GM21737 (cell line): ENCODE measurements around the gene CFAP74.
"Not testable (repeated sequence)": the region's sequence is repeated elsewhere in the genome, so short reads cannot be mapped to it uniquely, and the experiment has no call there.

Experiments used
- ATAC-seq: cut with Tn5 transposase; IDR thresholded peaks from one replicate; pipeline ENCODE4 v1.9.1; 2021; ENCODE audit warnings: mild to moderate bottlenecking, moderate library complexity; ENCODE audit not compliant: unreplicated experiment

Gene CFAP74

DNA sequence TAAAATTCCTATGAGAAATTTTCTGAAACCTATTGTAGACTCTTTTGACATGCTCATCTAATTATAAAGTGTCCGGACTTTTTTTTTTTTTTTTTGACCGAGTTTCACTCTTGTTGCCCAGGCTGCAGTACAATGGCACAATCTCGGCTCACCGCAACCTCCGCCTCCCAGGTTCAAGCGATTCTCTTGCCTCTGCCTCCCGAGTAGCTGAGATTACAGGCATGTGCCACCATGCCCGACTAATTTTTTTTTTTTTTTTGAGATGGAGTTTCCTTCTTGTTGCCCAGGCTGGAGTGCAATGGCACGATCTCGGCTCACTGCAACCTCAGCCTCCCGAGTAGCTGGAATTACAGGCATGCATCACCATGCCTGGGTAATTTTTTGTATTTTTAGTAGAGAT, 119.7 kb downstream of the CFAP74 start:
- not testable (repeated sequence) for ATAC-seq

DNA sequence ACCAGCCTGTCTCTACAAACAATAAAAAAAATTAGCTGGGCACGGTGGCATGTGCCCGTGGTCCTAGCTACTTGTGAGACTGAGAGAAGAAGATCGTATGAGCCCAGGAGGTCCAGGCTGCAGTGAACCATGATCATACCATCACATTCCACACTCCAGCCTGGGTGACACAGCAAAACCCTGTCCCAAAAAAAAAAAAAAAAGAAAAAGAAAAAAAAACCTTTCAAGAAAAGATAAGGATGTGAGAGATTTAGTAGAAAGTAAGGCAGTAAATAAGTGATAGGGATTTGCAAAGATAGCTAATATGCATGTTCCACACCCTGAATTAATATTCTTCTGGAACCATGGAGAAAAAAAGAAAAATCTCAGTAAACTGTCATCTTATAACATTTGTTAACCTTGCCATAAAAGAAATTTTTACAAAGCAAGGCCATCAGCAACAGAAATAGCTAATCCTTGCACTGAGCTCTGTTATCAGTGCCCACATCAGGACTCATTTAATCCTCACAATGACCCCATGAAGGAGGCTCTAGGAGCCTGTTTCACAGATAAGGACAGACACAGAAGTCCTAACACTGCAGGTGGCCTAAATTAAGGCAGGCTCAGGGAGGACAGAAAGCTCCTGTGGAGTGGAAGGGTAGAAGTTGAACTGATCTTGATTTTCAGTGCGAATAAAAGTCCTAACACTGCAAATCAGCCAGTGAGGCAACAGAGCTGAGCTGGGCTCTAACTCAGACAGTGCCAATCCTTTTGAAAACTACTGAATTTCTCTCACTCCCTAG, 120.3 kb downstream of the CFAP74 start:
- no peak for ATAC-seq

DNA sequence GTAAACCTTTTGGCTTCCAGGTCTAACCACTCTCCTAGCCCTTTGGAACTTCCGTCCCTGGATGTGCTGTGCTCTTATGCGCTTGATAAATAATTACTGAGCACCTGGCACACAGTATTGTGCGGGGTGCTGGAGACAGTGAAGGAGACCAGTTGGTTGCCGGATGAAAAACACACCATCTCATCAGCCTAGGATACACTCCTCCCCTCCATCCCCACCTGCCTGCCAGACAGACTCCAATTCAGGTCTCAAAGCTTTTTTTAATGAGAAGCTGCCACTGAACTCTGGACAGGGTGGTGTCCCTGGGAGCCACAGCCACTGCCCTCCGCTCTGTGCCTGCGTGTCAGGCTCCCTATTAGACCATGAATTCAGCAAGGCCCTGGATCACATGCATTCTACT, 121.9 kb downstream of the CFAP74 start:
- no peak for ATAC-seq

DNA sequence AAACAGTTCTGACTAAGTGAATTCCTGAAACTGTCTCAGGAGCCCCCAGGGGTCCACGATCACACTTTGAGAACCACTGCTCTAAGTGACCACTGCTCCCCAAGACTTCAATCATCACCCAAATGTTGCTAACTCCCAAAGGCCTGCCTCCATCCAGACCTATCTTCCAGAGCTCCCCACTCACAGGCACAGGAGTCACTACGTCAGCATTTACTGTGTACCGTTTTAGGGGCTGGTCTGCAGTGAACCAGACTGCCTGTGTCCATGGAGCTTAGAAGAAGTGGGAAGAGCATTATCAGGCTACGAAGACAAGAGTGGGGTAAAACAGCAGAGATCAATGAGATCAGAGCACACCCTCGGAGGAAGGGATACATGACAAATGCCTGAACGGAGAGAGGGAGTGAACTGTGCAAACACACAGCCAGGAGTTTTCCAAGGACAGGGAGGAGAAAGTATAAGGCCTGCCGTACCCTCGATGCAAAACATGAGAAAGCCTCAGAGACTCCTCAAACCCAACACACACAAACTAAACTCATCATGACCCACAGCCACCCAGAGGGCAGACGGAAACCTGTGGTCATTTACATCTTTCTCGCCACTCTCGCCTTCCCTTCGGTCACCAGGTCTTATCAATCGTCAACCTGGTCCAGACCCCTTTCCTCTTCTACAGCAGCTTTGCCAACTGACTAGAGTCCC, 122.8 kb downstream of the CFAP74 start:
- ATAC-seq: no peak

DNA sequence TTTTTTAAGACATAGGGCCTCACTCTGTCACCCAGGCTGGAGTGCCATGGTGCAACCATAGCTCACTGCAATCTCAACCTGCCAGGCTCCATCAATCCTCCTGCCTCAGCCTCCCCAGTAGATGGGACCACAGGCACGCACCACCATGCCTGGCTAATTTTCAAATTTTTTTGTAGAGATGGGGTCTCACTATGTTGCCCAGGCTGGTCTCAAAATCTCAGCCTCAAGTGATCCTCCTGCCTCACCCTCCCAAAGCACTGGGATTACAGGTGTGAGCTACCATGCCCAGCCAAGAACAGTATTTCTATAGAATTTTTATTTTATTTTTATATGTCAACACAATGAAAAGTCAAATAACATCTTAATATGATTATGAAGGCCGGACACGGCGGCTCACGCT, 123.6 kb downstream of the CFAP74 start:
- no peak for ATAC-seq

DNA sequence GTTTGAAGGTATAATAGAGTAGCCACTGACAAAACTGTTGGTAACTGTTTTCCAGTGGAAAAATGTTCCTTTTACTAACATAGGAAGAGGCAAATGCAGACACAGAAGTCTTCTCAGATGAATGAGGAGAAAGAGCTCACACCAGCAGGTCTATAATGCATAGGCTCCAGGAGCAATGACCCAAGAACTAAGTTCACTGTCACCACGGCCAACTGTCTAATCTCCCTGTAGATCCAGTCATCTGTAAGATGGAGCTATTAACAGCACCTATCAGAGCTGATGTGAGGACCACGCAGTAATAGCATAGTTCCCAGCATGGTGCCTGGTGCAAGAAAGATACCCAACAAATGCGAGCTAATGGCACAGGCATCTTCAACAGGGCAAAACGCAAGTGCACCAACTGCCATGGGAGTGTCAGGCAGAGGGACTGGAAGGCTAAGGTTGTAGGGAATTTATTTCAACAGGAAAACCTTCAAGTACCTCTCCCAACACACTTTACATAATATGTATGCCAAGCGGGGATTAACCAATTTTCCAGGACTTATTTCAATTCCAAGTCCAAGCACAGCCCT, 125.6 kb downstream of the CFAP74 start:
- ATAC-seq: no peak

DNA sequence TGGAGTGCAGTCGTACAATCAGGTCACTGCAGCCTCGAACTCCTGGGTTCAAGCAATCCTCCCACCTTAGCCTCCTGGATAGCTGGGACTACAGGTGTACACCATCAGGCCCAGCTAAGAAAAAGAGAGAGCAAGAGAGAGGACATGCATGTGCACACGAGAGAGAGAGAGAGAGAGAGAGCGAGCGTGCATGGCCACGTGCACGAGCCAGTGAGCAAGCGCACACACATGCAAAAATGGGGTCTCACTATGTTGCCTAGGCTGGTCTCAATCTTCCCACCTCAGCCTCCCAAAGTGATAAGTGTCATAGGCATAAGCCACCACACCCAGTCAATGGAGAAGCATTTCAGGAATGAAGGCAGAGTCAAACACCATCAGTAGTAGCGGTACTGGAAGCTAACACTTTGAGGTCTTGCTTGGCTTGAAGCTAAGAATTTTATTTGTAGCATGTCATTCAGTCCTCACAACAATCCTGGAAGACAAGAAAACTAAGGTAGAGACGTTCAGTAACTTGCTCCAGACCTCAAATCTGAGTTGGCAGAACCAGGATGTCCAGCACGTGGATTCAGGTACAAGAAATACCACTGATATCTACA, 127.2 kb downstream of the CFAP74 start:
- no peak for ATAC-seq

DNA sequence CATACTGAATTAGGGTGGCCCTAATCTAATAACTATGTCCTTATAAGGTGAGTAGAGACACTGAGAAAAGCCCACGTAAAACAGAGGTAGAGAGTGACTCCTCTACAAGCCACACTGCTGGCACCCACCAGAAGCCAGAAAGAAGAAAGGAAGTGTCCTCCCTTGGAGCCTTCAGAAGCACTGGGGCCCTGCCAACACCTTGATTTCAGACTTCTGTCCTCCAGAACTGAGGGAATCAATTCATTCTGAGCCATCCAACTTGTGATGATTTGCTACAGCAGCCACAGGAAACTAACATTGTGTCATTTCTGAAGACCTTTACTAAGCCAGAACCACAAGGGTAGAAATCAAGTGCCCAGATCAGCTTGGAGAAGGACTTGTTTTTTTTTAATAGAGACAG, 127.7 kb downstream of the CFAP74 start:
- no peak for ATAC-seq

DNA sequence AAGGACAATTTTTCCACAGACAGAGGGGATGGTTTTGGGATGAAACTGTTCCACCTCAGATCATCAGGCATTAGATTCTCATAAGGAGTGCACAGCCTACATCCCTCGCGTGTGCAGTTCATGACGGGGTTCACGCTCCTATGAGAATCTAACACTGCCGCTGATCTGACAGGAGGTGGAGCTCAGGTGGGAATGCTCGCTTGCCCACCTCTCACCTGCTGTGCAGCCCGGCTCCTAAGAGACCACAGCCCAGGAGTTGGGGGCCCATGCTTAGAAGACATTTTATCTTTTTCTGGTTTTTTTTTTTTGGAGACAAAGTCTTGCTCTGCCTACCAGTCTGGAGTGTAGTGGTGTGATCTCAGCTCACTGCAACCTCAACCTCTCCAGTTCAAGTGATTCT, 128.7 kb downstream of the CFAP74 start:
- no peak for ATAC-seq

DNA sequence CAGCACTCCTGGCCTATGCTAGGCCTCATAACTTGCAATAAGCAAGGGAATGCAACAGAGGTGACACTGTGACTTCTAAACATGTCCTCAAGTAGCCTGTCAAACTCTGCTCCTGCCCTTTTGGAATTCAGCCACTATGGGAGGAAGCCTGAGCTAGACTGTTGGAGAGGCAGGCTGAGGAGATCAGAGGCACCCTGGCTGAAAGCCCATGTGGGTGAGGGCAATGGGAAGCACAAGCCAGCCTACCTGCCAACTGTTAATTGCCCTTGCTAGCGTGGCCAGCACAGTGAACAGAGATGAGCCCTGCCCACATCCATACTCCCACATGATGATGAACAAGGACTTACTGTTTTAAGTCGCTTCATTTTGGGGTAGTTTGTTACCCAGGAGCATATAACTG, 130.4 kb downstream of the CFAP74 start:
- no peak for ATAC-seq

DNA sequence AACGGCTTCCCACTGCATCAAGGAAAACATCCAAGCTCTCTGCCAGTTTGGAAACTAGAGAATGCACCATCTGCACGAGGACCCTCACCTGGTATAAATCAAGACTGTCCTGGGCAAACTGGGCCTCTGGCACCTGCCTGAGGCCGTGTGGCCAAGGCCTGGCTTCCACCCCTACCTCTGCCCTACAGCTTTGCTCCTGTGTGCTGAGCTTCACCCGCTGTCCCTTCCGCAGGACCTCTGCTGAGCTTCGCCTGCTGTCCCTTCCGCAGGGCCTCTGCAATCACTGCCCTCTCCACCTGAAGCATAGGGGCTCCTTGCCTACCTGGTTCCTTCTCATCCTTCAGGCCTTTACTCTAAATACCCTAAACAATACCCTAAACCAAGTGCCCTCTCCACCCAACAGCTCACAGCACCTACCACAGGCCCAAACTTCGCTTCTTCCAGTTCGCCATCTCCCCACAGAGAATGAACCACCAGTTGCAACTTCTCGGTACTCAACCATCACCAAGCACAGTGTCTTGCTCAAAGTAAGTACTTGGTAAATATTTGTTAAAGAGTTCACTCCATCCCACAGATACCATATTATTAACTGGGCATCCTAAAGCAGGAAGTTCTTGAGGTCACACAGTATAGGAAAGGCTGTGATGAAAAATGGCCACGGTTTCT, 131.1 kb downstream of the CFAP74 start:
- ATAC-seq: no peak
